IMR-90 (cell line): ENCODE measurements around the gene RMC1. TPM values are rescaled to one million over a fixed set of nuclear protein-coding genes. Genes with fewer than 3 reads are reported as not detected.

Experiments used
- ATAC-seq: fragments of 200-7000 bp; cut with Tn5 transposase; 2 replicates; pipeline ENCODE4 v1.9.1; 2020; ENCODE audit warnings: low read depth, mild to moderate bottlenecking, moderate library complexity
- BruUV-seq: library from RNA; stranded (reverse); fragments of 400-500 nt; replicated peaks from 2 replicates; lab custom pipeline; 2021; lab: Mats Ljungman, UMichigan
- CTCF ChIA-PET: fragments of 300-600 bp; formaldehyde crosslinking; extraction: SDS; loops from one replicate; lab custom pipeline; 2021; ENCODE audit warnings: antibody characterized with exemption; lab: Yijun Ruan, JAX
- POLR2A ChIA-PET: fragments of 300-600 bp; sonication (Branson Sonifier 250); formaldehyde crosslinking; loops from one replicate; lab custom pipeline; 2022; ENCODE audit warnings: antibody characterized with exemption; ENCODE audit not compliant: unreplicated experiment; lab: Charles Lee
- DNase-seq: peaks from one replicate; pipeline ENCODE4 v3.0.0; 2013
- H2AFZ ChIP-seq: replicated peaks from 2 replicates; pipeline ENCODE3; 2013; ENCODE audit warnings: low read length, mild to moderate bottlenecking; ENCODE audit not compliant: poor library complexity
- H2AK5ac ChIP-seq: 2 replicates; pipeline ENCODE4 v1.6.1; 2013; ENCODE audit warnings: low read depth, low read length, inconsistent platforms
- H2AK9ac ChIP-seq: replicated peaks from 2 replicates; pipeline ENCODE3; 2013; ENCODE audit warnings: mild to moderate bottlenecking, low read depth, low read length, moderate library complexity; ENCODE audit not compliant: poor library complexity
- H2BK120ac ChIP-seq: 2 replicates; pipeline ENCODE4 v1.6.1; 2013; ENCODE audit warnings: low read depth, low read length, inconsistent platforms
- H2BK15ac ChIP-seq: 3 replicates; pipeline ENCODE4 v1.6.1; 2013; ENCODE audit warnings: low read depth, low read length, inconsistent platforms
- H2BK20ac ChIP-seq: 2 replicates; pipeline ENCODE4 v1.6.1; 2013; ENCODE audit warnings: low read depth, mild to moderate bottlenecking, inconsistent platforms, low read length, moderate library complexity
- H2BK5ac ChIP-seq: 2 replicates; pipeline ENCODE4 v1.6.1; 2013; ENCODE audit warnings: mild to moderate bottlenecking, low read depth, low read length, inconsistent platforms; ENCODE audit not compliant: poor library complexity, severe bottlenecking
- H3K14ac ChIP-seq: replicated peaks from 2 replicates; pipeline ENCODE4 v1.6.1; 2013; ENCODE audit warnings: low read depth, low read length, inconsistent platforms
- H3K18ac ChIP-seq: 2 replicates; pipeline ENCODE4 v1.6.1; 2013; ENCODE audit warnings: low read depth, low read length, control low read depth
- H3K23ac ChIP-seq: 2 replicates; pipeline ENCODE4 v1.6.1; 2013; ENCODE audit warnings: low read depth, low read length, inconsistent platforms
- H3K27ac ChIP-seq: 2 replicates; pipeline ENCODE4 v1.5.1; 2013; ENCODE audit warnings: mild to moderate bottlenecking, control low read depth, low read length; ENCODE audit not compliant: insufficient read depth
- H3K27me3 ChIP-seq: 2 replicates; pipeline ENCODE4 v1.6.1; 2013; ENCODE audit warnings: low read length; ENCODE audit not compliant: control insufficient read depth, insufficient read depth
- H3K36me3 ChIP-seq: 2 replicates; pipeline ENCODE4 v1.6.1; 2013; ENCODE audit warnings: low read length, mixed read lengths; ENCODE audit not compliant: control insufficient read depth, insufficient read depth
- H3K4ac ChIP-seq: 2 replicates; pipeline ENCODE4 v1.6.1; 2013; ENCODE audit warnings: low read depth, low read length, inconsistent platforms
- H3K4me1 ChIP-seq: 2 replicates; pipeline ENCODE4 v1.6.1; 2013; ENCODE audit warnings: low read length, mixed read lengths; ENCODE audit not compliant: control insufficient read depth, insufficient read depth
- H3K4me2 ChIP-seq: 2 replicates; pipeline ENCODE4 v1.6.1; 2013; ENCODE audit warnings: low read depth, mild to moderate bottlenecking, control low read depth, low read length, moderate library complexity
- H3K4me3 ChIP-seq: 2 replicates; pipeline ENCODE4 v1.5.1; 2013; ENCODE audit warnings: low read depth, mild to moderate bottlenecking, control low read depth, low read length, moderate library complexity; ENCODE audit not compliant: insufficient read depth
- H3K56ac ChIP-seq: 2 replicates; pipeline ENCODE4 v1.6.1; 2013; ENCODE audit warnings: low read length, inconsistent platforms; ENCODE audit not compliant: insufficient read depth; ENCODE audit errors: extremely low read depth
- H3K79me1 ChIP-seq, 2 experiments: 2 replicates each; pipeline ENCODE4 v1.6.1; 2013; ENCODE audit warnings: low read length in 2 of 2, inconsistent platforms in 1 of 2, low read depth in 1 of 2
- H3K9ac ChIP-seq: 2 replicates; pipeline ENCODE4 v1.6.1; 2013; ENCODE audit warnings: low read depth, low read length, control low read depth
- H3K9me1 ChIP-seq: 2 replicates; pipeline ENCODE4 v1.6.1; 2013; ENCODE audit warnings: low read length, inconsistent platforms; ENCODE audit not compliant: insufficient read depth
- H3K9me3 ChIP-seq: 2 replicates; pipeline ENCODE4 v1.6.1; 2013; ENCODE audit warnings: low read length; ENCODE audit not compliant: control insufficient read depth, insufficient read depth
- H4K20me1 ChIP-seq: 2 replicates; pipeline ENCODE4 v1.6.1; 2013; ENCODE audit warnings: low read length, inconsistent platforms; ENCODE audit not compliant: insufficient read depth
- H4K5ac ChIP-seq: 2 replicates; pipeline ENCODE4 v1.6.1; 2013; ENCODE audit warnings: mild to moderate bottlenecking, low read depth, low read length, control low read depth
- H4K8ac ChIP-seq, 2 experiments: 2 replicates each; pipeline ENCODE4 v1.6.1; 2013; ENCODE audit warnings: low read depth in 2 of 2, low read length in 2 of 2, control low read depth in 1 of 2, inconsistent platforms in 1 of 2
- H4K91ac ChIP-seq: 2 replicates; pipeline ENCODE4 v1.6.1; 2013; ENCODE audit warnings: low read depth, low read length, inconsistent platforms; ENCODE audit not compliant: insufficient read depth
- MXI1 ChIP-seq: IDR thresholded peaks from 2 replicates; pipeline ENCODE4 v1.6.1; 2012; ENCODE audit warnings: low read depth, mild to moderate bottlenecking, low read length, moderate library complexity, borderline replicate concordance
- POLR2A ChIP-seq: IDR thresholded peaks from 2 replicates; pipeline ENCODE4 v1.6.1; 2012; ENCODE audit warnings: mild to moderate bottlenecking, low read depth, low read length
- RCOR1 ChIP-seq: IDR thresholded peaks from 2 replicates; pipeline ENCODE4 v1.6.1; 2012; ENCODE audit warnings: mild to moderate bottlenecking, low read length, improper control_type of control experiment; ENCODE audit not compliant: insufficient replicate concordance
- WGBS, 2 experiments: methylation state at CpG; one replicate each; pipeline versions ENCODE4 v1.1.5 to v1.1.7; 2013; ENCODE audit warnings: missing lambda C conversion rate in 2 of 2; ENCODE audit not compliant: insufficient read length in 1 of 2; ENCODE audit errors: extremely low coverage in 2 of 2; 5-methylcytosine and 5-hydroxymethylcytosine counted together
- dilution Hi-C: fragments of 300-500 bp; cut with HindIII; formaldehyde crosslinking; loops from one replicate; pipeline ENCODE4 v1.14.3; 2018; ENCODE audit warnings: low sequenced_read_pairs; ENCODE audit not compliant: unreplicated experiment
- in situ Hi-C: fragments of 300-500 bp; cut with MboI; formaldehyde crosslinking; loops from 3 replicates; pipeline ENCODE4 v1.14.3; 2019; ENCODE audit warnings: low sequenced_read_pairs, inconsistent platforms, mixed read lengths
- intact Hi-C: fragments of 100-400 bp; cut with micrococcal nuclease; formaldehyde crosslinking; loops from 2 replicates; pipeline ENCODE4 v1.10.0; 2022
- polyA plus RNA-seq, 3 experiments: library from polyadenylated mRNA; depleted of rRNA; stranded (reverse); fragments of >200 nt; gene quantifications; 2 replicates each; pipeline ENCODE4 v1.2.3, GENCODE V29; 2012; ENCODE audit warnings: low replicate concordance in 1 of 3
- total RNA-seq: library from RNA; depleted of rRNA; stranded (reverse); fragments of >200 nt; gene quantifications from 2 replicates; pipeline ENCODE4 v1.2.3, GENCODE V29; 2012

Gene RMC1
- total and polyA plus RNA-seq, 2 of the 4 experiments (the other 2 are of a cell fraction): 14.2 to 18.0 TPM

- ChIA-PET CTCF (no interaction called here), POLR2A (no interaction called here)
- H3K9me3 ChIP-seq: no peaks in the 10 kb centered on the region
- no peak overlapping the region for H3K23ac ChIP-seq
- H4K8ac ChIP-seq: no peak overlapping the region
- ATAC-seq (no peak), DNase-seq (no peak)
- H4K5ac ChIP-seq: no peak overlapping the region
- no peak overlapping the region for H2AK9ac ChIP-seq
- no peak overlapping the region for H2AK5ac ChIP-seq
- no peaks in the 10 kb centered on the region for H3K27me3 ChIP-seq
- H3K4ac ChIP-seq: no peak overlapping the region
- no peak overlapping the region for H3K14ac ChIP-seq
- intact Hi-C loops (no loop called here), dilution Hi-C loops (no loop called here), in situ Hi-C loops (no loop called here)
- H3K4me1 ChIP-seq: no peaks in the 10 kb centered on the region
- no peak overlapping the region for H3K4me3 ChIP-seq
- H3K4me2 ChIP-seq: no peak overlapping the region
- no peak overlapping the region for H3K18ac ChIP-seq
- peaks cover 3% of the 10 kb centered on the region; the same call in 1 of the 2 replicates for H3K9me1 ChIP-seq
- peaks cover 44% of the 10 kb centered on the region for H3K36me3 ChIP-seq
- H4K91ac ChIP-seq: no peak overlapping the region
- no peak overlapping the region for H3K27ac ChIP-seq
- peaks cover 0 to 3% of the 10 kb centered on the region in 2 experiments; a peak in 1 of 4 replicates for H3K79me1 ChIP-seq
- no peak overlapping the region for H2BK20ac ChIP-seq
- no peak overlapping the region for H2BK15ac ChIP-seq
- no peak overlapping the region for H2BK120ac ChIP-seq
- H2BK5ac ChIP-seq: no peak overlapping the region
- BruUV-seq: no TSS peak
- H3K56ac ChIP-seq: no peak overlapping the region
- H3K9ac ChIP-seq: no peak overlapping the region
- H2AFZ ChIP-seq: no peak overlapping the region
- no peaks in the 10 kb centered on the region for H4K20me1 ChIP-seq
- TF ChIP-seq POLR2A (no peak), RCOR1 (no peak), MXI1 (no peak)
- WGBS, 2 experiments: 90% methylated on average over 2 of the region's 6 CpGs; no CpG with 5 or more reads in 1 of the 2 experiments
Measured at GRCh38 chr18:23553887-23554286, 50.6 kb downstream of the RMC1 start.
